SK-N-SH (cell line): ENCODE data around the gene MRFAP1. TPM values are rescaled to one million over a fixed set of nuclear protein-coding genes. Genes with fewer than 3 reads are reported as not detected.

Source experiments
- CTCF ChIA-PET: fragments of 300-600, 350-600 bp; formaldehyde crosslinking; extraction: SDS; loops from one replicate; lab custom pipeline; 2021; lab: Yijun Ruan, JAX
- POLR2A ChIA-PET: fragments of 350-600 bp; sonication (Branson Sonifier 250); formaldehyde crosslinking; extraction: SDS; loops from one replicate; lab custom pipeline; 2020; ENCODE audit warnings: antibody characterized with exemption, inconsistent platforms; lab: Yijun Ruan, JAX
- DNase-seq: peaks from one replicate; pipeline ENCODE4 v3.0.0; 2012
- H2AFZ ChIP-seq: fragments of 200-600 bp; sonication (generic); 2 replicates; pipeline ENCODE4 v1.8.1; 2016; ENCODE audit warnings: antibody characterized with exemption, mild to moderate bottlenecking, low read depth
- H3F3A ChIP-seq: fragments of 200-600 bp; sonication (generic); replicated peaks from 2 replicates; pipeline ENCODE3; 2016; ENCODE audit warnings: antibody characterized with exemption, mild to moderate bottlenecking; ENCODE audit not compliant: insufficient read depth
- H3K27ac ChIP-seq, 2 experiments: fragments of 200-500 bp in 1 of 2; fragments of 200-600 bp in 1 of 2; sonication (Bioruptor generic) in 1 of 2; sonication (generic), shearing (Covaris generic) in 1 of 2; 2 replicates each; pipeline versions ENCODE4 v1.5.1 to v1.6.1; 2014 to 2016; ENCODE audit warnings: low read depth in 2 of 2, inconsistent platforms in 1 of 2, low read length in 1 of 2, mild to moderate bottlenecking in 1 of 2, mixed read lengths in 1 of 2
- H3K27me3 ChIP-seq: fragments of 200-600 bp; sonication (generic), shearing (Covaris generic); 2 replicates; pipeline ENCODE4 v1.6.1; 2016; ENCODE audit warnings: mixed run types; ENCODE audit not compliant: insufficient read depth
- H3K36me3 ChIP-seq, 2 experiments: fragments of 200-500 bp in 1 of 2; fragments of 200-600 bp in 1 of 2; sonication (Bioruptor generic) in 1 of 2; sonication (generic) in 1 of 2; replicated peaks in 1 of 2; 2 replicates each; pipeline versions ENCODE3 to v1.5.1; 2014 to 2016; ENCODE audit warnings: low read length in 1 of 2, mild to moderate bottlenecking in 1 of 2; ENCODE audit not compliant: insufficient read depth in 2 of 2, control insufficient read depth in 1 of 2
- H3K4me1 ChIP-seq, 2 experiments: fragments of 200-500 bp in 1 of 2; fragments of 200-600 bp in 1 of 2; sonication (Bioruptor generic) in 1 of 2; sonication (generic), shearing (Covaris generic) in 1 of 2; 2 replicates each; pipeline versions ENCODE4 v1.5.1 to v1.6.1; 2014 to 2016; ENCODE audit warnings: low read depth in 1 of 2, low read length in 1 of 2, mixed run types in 1 of 2; ENCODE audit not compliant: insufficient read depth in 2 of 2, control insufficient read depth in 1 of 2
- H3K4me2 ChIP-seq: fragments of 200-600 bp; sonication (generic), shearing (Covaris generic); 2 replicates; pipeline ENCODE4 v1.6.1; 2017; ENCODE audit warnings: mixed run types
- H3K4me3 ChIP-seq, 2 experiments: fragments of 200-500 bp in 1 of 2; fragments of 200-600 bp in 1 of 2; sonication (Bioruptor generic) in 1 of 2; sonication (generic), shearing (Covaris generic) in 1 of 2; 2 replicates each; pipeline versions ENCODE4 v1.5.1 to v1.8.1; 2014 to 2016; ENCODE audit warnings: low read depth in 2 of 2, inconsistent platforms in 1 of 2, low read length in 1 of 2, mild to moderate bottlenecking in 1 of 2, mixed read lengths in 1 of 2, moderate library complexity in 1 of 2
- H3K79me2 ChIP-seq: fragments of 200-600 bp; sonication (generic); 2 replicates; pipeline ENCODE4 v1.8.1; 2017; ENCODE audit warnings: mild to moderate bottlenecking; ENCODE audit not compliant: insufficient read depth
- H3K9ac ChIP-seq: fragments of 200-600 bp; sonication (generic); 2 replicates; pipeline ENCODE4 v1.6.1; 2017; ENCODE audit warnings: mixed run types
- H3K9me2 ChIP-seq: fragments of 200-600 bp; sonication (generic); 2 replicates; pipeline ENCODE4 v1.6.1; 2017; ENCODE audit warnings: mixed run types
- H3K9me3 ChIP-seq: fragments of 200-600 bp; sonication (generic); 2 replicates; pipeline ENCODE4 v1.6.1; 2017; ENCODE audit warnings: mixed run types, mild to moderate bottlenecking, moderate library complexity
- H4K20me1 ChIP-seq: fragments of 200-600 bp; sonication (generic); 2 replicates; pipeline ENCODE4 v1.6.1; 2017; ENCODE audit warnings: mild to moderate bottlenecking, mixed run types; ENCODE audit not compliant: insufficient read depth
- CHD2 ChIP-seq: fragments of 150-350 bp; IDR thresholded peaks from 2 replicates; pipeline ENCODE4 v1.6.1; 2018; ENCODE audit warnings: low read length; ENCODE audit not compliant: partially characterized antibody
- CTCF ChIP-seq: fragments of 200-600 bp; sonication (generic); IDR thresholded peaks from 2 replicates; pipeline ENCODE4 v1.6.1; 2017; ENCODE audit warnings: antibody characterized with exemption, mild to moderate bottlenecking, moderate library complexity
- EZH2phosphoT487 ChIP-seq: fragments of 200-600 bp; sonication (generic); IDR thresholded peaks from 2 replicates; pipeline ENCODE4 v1.6.1; 2017; ENCODE audit warnings: low read depth, mixed run types, mild to moderate bottlenecking, antibody characterized with exemption, moderate library complexity, borderline replicate concordance
- FOSL2 ChIP-seq: IDR thresholded peaks from 2 replicates; pipeline ENCODE4 v1.4.0; 2012; ENCODE audit warnings: low read depth, mild to moderate bottlenecking, moderate library complexity, borderline replicate concordance
- FOXM1 ChIP-seq: IDR thresholded peaks from 2 replicates; pipeline ENCODE4 v1.4.0; 2012; ENCODE audit warnings: low read depth, mild to moderate bottlenecking
- GABPA ChIP-seq: IDR thresholded peaks from 2 replicates; pipeline ENCODE4 v1.4.0; 2012; ENCODE audit warnings: low read depth, mild to moderate bottlenecking
- GATA2 ChIP-seq: sonication (generic); formaldehyde crosslinking; IDR thresholded peaks from 2 replicates; pipeline ENCODE4 v1.5.0; 2020; ENCODE audit warnings: mild to moderate bottlenecking, missing genetic modification reagents
- JUND ChIP-seq: IDR thresholded peaks from 2 replicates; pipeline ENCODE4 v1.4.0; 2012
- MEF2A ChIP-seq: IDR thresholded peaks from 2 replicates; pipeline ENCODE4 v1.4.0; 2012; ENCODE audit warnings: low read depth, borderline replicate concordance
- NFIC ChIP-seq: IDR thresholded peaks from 2 replicates; pipeline ENCODE4 v1.4.0; 2012; ENCODE audit warnings: borderline replicate concordance
- PBX3 ChIP-seq: IDR thresholded peaks from 2 replicates; pipeline ENCODE4; 2012
- SIN3A ChIP-seq: IDR thresholded peaks from 2 replicates; pipeline ENCODE4 v1.6.1; 2012; ENCODE audit warnings: low read depth, mild to moderate bottlenecking, low read length, moderate library complexity, borderline replicate concordance
- SMC3 ChIP-seq: IDR thresholded peaks from 2 replicates; pipeline ENCODE4 v1.6.1; 2012; ENCODE audit warnings: low read depth, low read length, improper control_type of control experiment
- TAF1 ChIP-seq: IDR thresholded peaks from 2 replicates; pipeline ENCODE4 v1.6.1; 2012; ENCODE audit warnings: low read depth, mild to moderate bottlenecking, low read length, moderate library complexity, borderline replicate concordance
- TCF12 ChIP-seq: IDR thresholded peaks from 2 replicates; pipeline ENCODE4 v1.4.0; 2012
- YY1 ChIP-seq: IDR thresholded peaks from 2 replicates; pipeline ENCODE4 v1.4.0; 2012; ENCODE audit warnings: low read depth, mild to moderate bottlenecking
- WGBS: methylation state at CpG from one replicate; pipeline ENCODE4 v1.1.6; 2017; ENCODE audit warnings: low lambda C conversion rate; 5-methylcytosine and 5-hydroxymethylcytosine counted together
- polyA plus RNA-seq, 3 experiments: library from polyadenylated mRNA; depleted of rRNA; stranded (reverse); fragments of >200 nt; gene quantifications; 2 replicates each; pipeline ENCODE4 v1.2.3, GENCODE V29; 2012
- TF ChIP-seq, protein P1 (sequence below): IDR thresholded peaks from 2 replicates; pipeline ENCODE4 v1.4.0; 2012; ENCODE audit warnings: low read depth
- TF ChIP-seq, protein P2 (sequence below): fragments of 150-350 bp; IDR thresholded peaks from 2 replicates; pipeline ENCODE4 v1.6.1; 2016; ENCODE audit warnings: mild to moderate bottlenecking, low read depth, low read length
- TF ChIP-seq, protein P3 (sequence below): IDR thresholded peaks from 2 replicates; pipeline ENCODE4 v1.4.0; 2012; ENCODE audit warnings: low read depth, borderline replicate concordance

MRFAP1 gene
- polyA plus RNA-seq, 1 of the 3 experiments (the other 2 are of a cell fraction), result 416 TPM

DNA sequence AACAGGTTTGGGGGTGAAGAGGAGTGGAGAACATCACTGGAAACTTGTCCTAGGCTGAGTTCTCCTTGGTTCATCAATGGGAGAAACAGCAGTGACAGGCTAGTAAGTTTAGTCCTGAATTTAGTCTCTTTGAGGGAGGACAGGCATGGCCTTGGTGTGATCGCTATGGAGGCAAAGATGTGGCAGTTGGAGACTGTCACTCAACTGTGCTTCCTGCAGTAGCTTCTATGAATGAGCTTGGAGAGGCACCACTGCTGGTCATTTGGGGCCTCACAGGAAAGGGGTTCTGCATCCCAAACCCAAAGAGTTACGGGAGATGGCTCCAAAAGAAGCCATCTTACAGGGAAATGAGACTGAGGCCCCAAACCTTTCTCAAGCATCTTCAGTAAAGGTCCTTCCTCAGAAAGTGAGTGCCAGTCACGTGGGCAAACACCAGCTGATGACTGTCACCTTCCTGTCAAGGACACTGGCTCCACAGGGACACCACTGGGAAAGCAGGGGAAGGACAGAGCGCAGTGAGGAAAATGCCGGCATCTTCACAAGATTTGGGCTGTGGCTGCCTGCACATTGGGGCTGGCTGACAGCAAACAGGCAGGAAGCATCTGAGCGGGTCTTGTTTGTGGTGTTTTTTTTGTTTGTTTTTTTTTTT is 7.2 kb downstream of the MRFAP1 start:
- no peak for DNase-seq
- no peak for TF ChIP-seq FOSL2
- TF ChIP-seq, protein P1, sequence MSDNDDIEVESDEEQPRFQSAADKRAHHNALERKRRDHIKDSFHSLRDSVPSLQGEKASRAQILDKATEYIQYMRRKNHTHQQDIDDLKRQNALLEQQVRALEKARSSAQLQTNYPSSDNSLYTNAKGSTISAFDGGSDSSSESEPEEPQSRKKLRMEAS, result no peak
- TF ChIP-seq GATA2 (CRISPR knock-in tag), result no peak
- no peak for TF ChIP-seq SIN3A
- no peak for TF ChIP-seq JUND
- no peak for TF ChIP-seq MEF2A
- TF ChIP-seq CHD2, result no peak
- TF ChIP-seq SMC3, result no peak
- TF ChIP-seq TCF12, result no peak
- TF ChIP-seq, protein P2, sequence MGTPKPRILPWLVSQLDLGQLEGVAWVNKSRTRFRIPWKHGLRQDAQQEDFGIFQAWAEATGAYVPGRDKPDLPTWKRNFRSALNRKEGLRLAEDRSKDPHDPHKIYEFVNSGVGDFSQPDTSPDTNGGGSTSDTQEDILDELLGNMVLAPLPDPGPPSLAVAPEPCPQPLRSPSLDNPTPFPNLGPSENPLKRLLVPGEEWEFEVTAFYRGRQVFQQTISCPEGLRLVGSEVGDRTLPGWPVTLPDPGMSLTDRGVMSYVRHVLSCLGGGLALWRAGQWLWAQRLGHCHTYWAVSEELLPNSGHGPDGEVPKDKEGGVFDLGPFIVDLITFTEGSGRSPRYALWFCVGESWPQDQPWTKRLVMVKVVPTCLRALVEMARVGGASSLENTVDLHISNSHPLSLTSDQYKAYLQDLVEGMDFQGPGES, result no peak
- TF ChIP-seq PBX3, result no peak
- TF ChIP-seq YY1, result no peak
- TF ChIP-seq GABPA, result no peak
- TF ChIP-seq NFIC, result no peak
- TF ChIP-seq FOXM1, result no peak
- no peak for TF ChIP-seq CTCF
- TF ChIP-seq, protein P3, sequence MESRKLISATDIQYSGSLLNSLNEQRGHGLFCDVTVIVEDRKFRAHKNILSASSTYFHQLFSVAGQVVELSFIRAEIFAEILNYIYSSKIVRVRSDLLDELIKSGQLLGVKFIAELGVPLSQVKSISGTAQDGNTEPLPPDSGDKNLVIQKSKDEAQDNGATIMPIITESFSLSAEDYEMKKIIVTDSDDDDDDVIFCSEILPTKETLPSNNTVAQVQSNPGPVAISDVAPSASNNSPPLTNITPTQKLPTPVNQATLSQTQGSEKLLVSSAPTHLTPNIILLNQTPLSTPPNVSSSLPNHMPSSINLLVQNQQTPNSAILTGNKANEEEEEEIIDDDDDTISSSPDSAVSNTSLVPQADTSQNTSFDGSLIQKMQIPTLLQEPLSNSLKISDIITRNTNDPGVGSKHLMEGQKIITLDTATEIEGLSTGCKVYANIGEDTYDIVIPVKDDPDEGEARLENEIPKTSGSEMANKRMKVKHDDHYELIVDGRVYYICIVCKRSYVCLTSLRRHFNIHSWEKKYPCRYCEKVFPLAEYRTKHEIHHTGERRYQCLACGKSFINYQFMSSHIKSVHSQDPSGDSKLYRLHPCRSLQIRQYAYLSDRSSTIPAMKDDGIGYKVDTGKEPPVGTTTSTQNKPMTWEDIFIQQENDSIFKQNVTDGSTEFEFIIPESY, result no peak
- TF ChIP-seq TAF1, result no peak
- no peak for TF ChIP-seq EZH2phosphoT487
- CTCF ChIA-PET, result interaction anchor here (1.2 kb wide), 1 partner anchor 10 kb away, joined by 3 read pairs; no protein-coding TSS in a partner anchor

More for the DNA sequence above, 7.2 kb downstream of the MRFAP1 start:
- no peak overlapping the region for H3K4me3 ChIP-seq
- peaks cover 19% of the 10 kb centered on the region for H3K79me2 ChIP-seq
- H4K20me1 ChIP-seq, result peaks cover 4% of the 10 kb centered on the region
- H3K4me2 ChIP-seq, result no peak overlapping the region
- no peaks in the 10 kb centered on the region for H3K27me3 ChIP-seq
- 59% methylated on average over 6 of the region's 6 CpGs for WGBS
- POLR2A ChIA-PET, result no interaction called here
- no peaks in the 10 kb centered on the region for H3K9me3 ChIP-seq
- H3K36me3 ChIP-seq, result peaks cover 7 to 9% of the 10 kb centered on the region in 2 experiments
- no peaks in the 10 kb centered on the region for H3F3A ChIP-seq
- H2AFZ ChIP-seq, result no peak overlapping the region
- H3K9me2 ChIP-seq, result no peaks in the 10 kb centered on the region
- H3K9ac ChIP-seq, result no peak overlapping the region
- H3K27ac ChIP-seq, result no peak overlapping the region
- peaks cover 0 to 5% of the 10 kb centered on the region in 2 experiments; a peak in 2 of 4 replicates for H3K4me1 ChIP-seq
